Mesendoderm (in vitro differentiated cells): ENCODE data around the gene BAMBI. TPM values are rescaled to one million over a fixed set of nuclear protein-coding genes. Genes with fewer than 3 reads are reported as not detected.

Source experiments
- DNase-seq: peaks from one replicate; pipeline ENCODE4 v3.0.0; 2013
- H2AK5ac ChIP-seq: 2 replicates; pipeline ENCODE4 v1.6.1; 2013; ENCODE audit warnings: low read length, inconsistent platforms
- H2BK120ac ChIP-seq: 2 replicates; pipeline ENCODE4 v1.6.1; 2013; ENCODE audit warnings: low read depth, mild to moderate bottlenecking, low read length, moderate library complexity, mixed read lengths
- H2BK15ac ChIP-seq: replicated peaks from 2 replicates; pipeline ENCODE4 v1.6.1; 2013; ENCODE audit warnings: low read depth, mild to moderate bottlenecking, moderate library complexity
- H2BK5ac ChIP-seq: 2 replicates; pipeline ENCODE4 v1.6.1; 2013; ENCODE audit warnings: low read length, inconsistent platforms
- H3K18ac ChIP-seq: 2 replicates; pipeline ENCODE4 v1.6.1; 2013; ENCODE audit warnings: mild to moderate bottlenecking, low read length, mixed read lengths
- H3K23ac ChIP-seq: one replicate; pipeline ENCODE4 v1.6.1; 2013; ENCODE audit warnings: low read length
- H3K27ac ChIP-seq: 2 replicates; pipeline ENCODE4 v1.5.1; 2013; ENCODE audit warnings: low read depth, mild to moderate bottlenecking, inconsistent platforms, low read length, moderate library complexity
- H3K27me3 ChIP-seq: 2 replicates; pipeline ENCODE4 v1.6.1; 2013; ENCODE audit warnings: low read length, control low read depth, mild to moderate bottlenecking, inconsistent platforms; ENCODE audit not compliant: insufficient read depth, poor library complexity
- H3K36me3 ChIP-seq: 2 replicates; pipeline ENCODE4 v1.6.1; 2013; ENCODE audit warnings: low read length, inconsistent platforms; ENCODE audit not compliant: control insufficient read depth, insufficient read depth
- H3K4ac ChIP-seq: one replicate; pipeline ENCODE4 v1.6.1; 2013; ENCODE audit warnings: low read depth, mild to moderate bottlenecking, low read length, moderate library complexity
- H3K4me1 ChIP-seq: 2 replicates; pipeline ENCODE4 v1.6.1; 2013; ENCODE audit warnings: low read depth, low read length, inconsistent platforms; ENCODE audit not compliant: control insufficient read depth
- H3K4me2 ChIP-seq: 2 replicates; pipeline ENCODE4 v1.6.1; 2013; ENCODE audit warnings: low read length
- H3K4me3 ChIP-seq: 2 replicates; pipeline ENCODE4 v1.5.1; 2013; ENCODE audit warnings: mild to moderate bottlenecking, low read length
- H3K56ac ChIP-seq: one replicate; pipeline ENCODE4 v1.6.1; 2013; ENCODE audit warnings: low read length
- H3K79me1 ChIP-seq: 2 replicates; pipeline ENCODE4 v1.6.1; 2013; ENCODE audit warnings: low read length, inconsistent platforms
- H3K79me2 ChIP-seq: 2 replicates; pipeline ENCODE4 v1.6.1; 2013; ENCODE audit warnings: mild to moderate bottlenecking, low read length; ENCODE audit not compliant: control insufficient read depth, insufficient read depth
- H3K9ac ChIP-seq: 2 replicates; pipeline ENCODE4 v1.6.1; 2013; ENCODE audit warnings: low read length, inconsistent platforms
- H4K5ac ChIP-seq: one replicate; pipeline ENCODE4 v1.6.1; 2013; ENCODE audit warnings: low read length
- H4K8ac ChIP-seq: one replicate; pipeline ENCODE4 v1.6.1; 2013; ENCODE audit warnings: low read depth, mild to moderate bottlenecking, control low read depth, low read length, moderate library complexity
- WGBS: extraction: QIAGEN DNeasy Blood & Tissue Kit; methylation state at CpG from one replicate; pipeline ENCODE4 v1.1.7; 2013; ENCODE audit warnings: low lambda C conversion rate, missing lambda C conversion rate; ENCODE audit not compliant: insufficient coverage; ENCODE audit errors: extremely low coverage; 5-methylcytosine and 5-hydroxymethylcytosine counted together
- small RNA-seq: library from polyadenylated mRNA; stranded (forward); fragments of <200 nt; extraction: miRNeasy Mini kit (QIAGEN cat#:217004); gene quantifications from one replicate; pipeline ENCODE3, GENCODE V24; 2013; ENCODE audit not compliant: insufficient read depth

Gene BAMBI

DNA sequence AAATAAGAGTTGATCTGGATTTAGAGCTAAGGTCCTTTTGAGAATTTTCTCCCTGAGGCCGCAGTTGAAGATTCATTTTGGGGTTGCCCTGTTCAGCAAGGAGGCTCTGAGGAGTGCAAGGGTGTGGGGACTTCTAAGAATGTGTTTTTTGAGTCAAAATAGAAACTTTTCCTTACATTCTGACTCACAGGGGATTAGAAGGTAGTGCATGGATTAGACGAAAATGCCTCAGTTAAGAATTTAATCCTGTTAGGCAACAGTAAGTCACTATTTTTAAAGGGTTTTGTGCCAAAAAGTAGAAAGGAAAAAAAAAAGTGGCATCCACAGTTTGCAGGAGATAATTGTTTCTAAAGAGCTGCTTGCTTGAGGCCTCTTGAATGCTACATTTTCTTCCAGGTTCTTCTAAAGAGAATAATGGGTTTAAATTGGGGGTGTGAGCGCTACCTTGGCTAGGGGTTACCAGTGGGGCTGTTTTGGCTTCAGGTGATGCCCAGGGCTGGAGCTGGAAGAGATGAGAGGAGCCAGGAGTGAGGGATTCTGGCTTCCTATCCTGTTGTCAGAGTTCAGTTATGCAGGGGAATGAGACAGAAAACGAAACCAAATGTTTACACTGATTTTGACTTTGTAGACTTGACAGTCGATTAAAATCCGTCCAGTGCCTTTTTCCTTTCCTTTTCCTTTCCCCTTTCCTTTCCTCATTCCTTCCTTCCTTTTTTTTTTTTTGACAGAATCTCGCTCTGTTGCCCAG lies 52.9 kb downstream of the BAMBI start:
- Histone ChIP-seq H3K27ac (no peak overlapping the region), H3K36me3 (no peaks in the 10 kb centered on the region), H3K4me1 (no peaks in the 10 kb centered on the region), H3K79me2 (no peaks in the 10 kb centered on the region), H4K8ac (no peak overlapping the region), H3K18ac (no peak overlapping the region), H2BK120ac (no peak overlapping the region), H3K9ac (no peak overlapping the region), H3K4me3 (no peak overlapping the region), H3K4me2 (no peak overlapping the region), H2BK5ac (no peak overlapping the region), H3K79me1 (no peaks in the 10 kb centered on the region), H3K23ac (no peak overlapping the region), H3K4ac (no peak overlapping the region), H3K56ac (no peak overlapping the region), H2AK5ac (no peak overlapping the region), H4K5ac (no peak overlapping the region), H2BK15ac (no peak overlapping the region), H3K27me3 (no peaks in the 10 kb centered on the region)
- no peak for DNase-seq
- no CpG with 5 or more reads among the region's 7 CpGs for WGBS

DNA sequence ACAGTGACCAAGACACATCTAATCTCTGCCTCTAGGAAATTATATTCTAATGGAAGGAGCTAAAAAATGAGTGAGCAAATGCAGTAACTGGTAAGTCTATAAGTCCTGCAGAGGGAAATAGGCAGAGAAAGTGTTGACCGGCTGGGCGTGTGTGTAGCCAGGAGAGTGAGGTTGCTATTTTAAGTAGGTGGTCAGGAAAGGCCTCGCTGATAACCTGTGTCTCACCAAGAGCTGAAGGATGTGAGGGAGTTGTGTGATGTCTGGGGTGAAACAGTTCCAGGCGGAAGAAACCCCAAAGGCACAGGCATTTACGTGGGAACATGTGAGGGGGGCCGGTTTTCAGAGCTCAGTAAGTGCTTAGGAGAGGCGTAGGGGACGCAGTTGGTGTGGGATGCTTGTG lies 54.8 kb downstream of the BAMBI start:
- Histone ChIP-seq H4K8ac (no peak overlapping the region), H4K5ac (no peak overlapping the region), H3K9ac (no peak overlapping the region), H3K4me3 (no peak overlapping the region), H2BK120ac (no peak overlapping the region), H3K27me3 (no peaks in the 10 kb centered on the region), H2BK5ac (no peak overlapping the region), H3K4ac (no peak overlapping the region), H2BK15ac (no peak overlapping the region), H3K18ac (no peak overlapping the region), H3K4me2 (no peak overlapping the region), H3K4me1 (no peaks in the 10 kb centered on the region), H3K79me1 (no peaks in the 10 kb centered on the region), H3K27ac (no peak overlapping the region), H3K79me2 (no peaks in the 10 kb centered on the region), H2AK5ac (no peak overlapping the region), H3K56ac (no peak overlapping the region), H3K36me3 (no peaks in the 10 kb centered on the region), H3K23ac (no peak overlapping the region)
- no CpG with 5 or more reads among the region's 8 CpGs for WGBS
- DNase-seq: no peak

Small RNAs within 50 kb of the gene (small RNA-seq; reads per million reads assigned to genes)
- gene RNU4ATAC6P (not detected), gene RNU6-1067P (not detected)
